Measurements from ENCODE around the gene PAX7.

- TF ChIP-seq SUZ12 (IDR thresholded peaks at IDR 0.05; ENCODE audit: extremely low read depth, insufficient read depth, insufficient read length) (no peak), ZNF274 (IDR thresholded peaks at IDR 0.05; ENCODE audit: low read depth, low read length) (no peak), YY1 (IDR thresholded peaks at IDR 0.05; ENCODE audit: insufficient read depth, insufficient read length) (no peak)
Observed at GRCh38 chr1:18743233-18743632, 112.6 kb downstream of the PAX7 start.
